NAMALWA (cell line): ENCODE measurements around the gene EIF4E1B.

Source experiments
- DNase-seq: peaks from one replicate; pipeline ENCODE4 v3.0.0-alpha.2; 2015; ENCODE audit warnings: low spot score

The EIF4E1B gene

DNA sequence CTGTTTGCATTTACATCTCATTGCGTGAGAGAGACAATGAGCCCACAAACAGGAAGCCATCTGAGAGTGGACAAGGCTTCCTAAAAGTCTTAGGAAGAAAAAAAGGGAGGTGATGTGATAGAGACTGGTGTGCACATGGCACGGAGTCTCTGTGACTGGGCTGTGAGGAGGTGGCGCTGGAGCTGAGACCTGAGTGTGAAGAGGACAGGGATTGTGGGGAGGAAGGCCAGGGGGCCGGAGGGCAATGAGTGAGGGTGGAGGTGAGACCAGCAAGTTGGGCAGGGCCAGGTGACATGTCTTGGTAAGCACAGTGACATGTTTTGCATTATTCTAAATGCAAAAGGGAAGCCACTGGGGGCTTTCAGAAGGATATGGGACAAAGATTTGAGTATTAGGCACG lies 61.9 kb downstream of the EIF4E1B start:
- DNase-seq = no peak

GRCh38 chr5:176692839-176693476 lies 62.5 kb downstream of the EIF4E1B start:
- DNase-seq = no peak

DNA sequence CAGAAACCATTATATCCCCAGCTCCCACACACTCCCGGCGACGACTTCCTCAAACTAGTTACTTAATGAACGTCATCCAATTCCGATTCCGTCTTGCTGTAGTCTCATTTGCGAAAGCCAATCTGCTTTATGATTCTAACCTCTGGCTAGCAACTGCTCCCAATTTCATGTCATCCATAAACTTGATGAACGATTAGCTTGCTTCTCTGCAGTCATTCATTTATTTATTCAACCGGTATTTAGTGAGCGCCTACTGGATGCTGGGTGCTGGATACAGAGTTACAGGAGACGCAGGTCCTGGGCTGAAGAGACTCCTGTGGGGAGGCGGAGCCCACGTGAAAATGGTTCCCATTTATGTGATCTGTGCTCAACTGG lies 63.0 kb downstream of the EIF4E1B start:
- DNase-seq = no peak

GRCh38 chr5:176694146-176694545 lies 63.7 kb downstream of the EIF4E1B start:
- DNase-seq = no peak

- DNase-seq = no peak
Observed at GRCh38 chr5:176694631-176695030, 64.2 kb downstream of the EIF4E1B start.

- no peak for DNase-seq
Observed at GRCh38 chr5:176695073-176695472, 64.6 kb downstream of the EIF4E1B start.
